HT-29 (cell line): Measurements from ENCODE around the gene TICAM1. TPM values are rescaled to one million over a fixed set of nuclear protein-coding genes. Genes with fewer than 3 reads are reported as not detected.
"Not testable (repeated sequence)": the region's sequence is repeated elsewhere in the genome, so short reads cannot be mapped to it uniquely, and the experiment has no call there.

Experiments used
- DNase-seq: peaks from one replicate; pipeline ENCODE4 v3.0.0-alpha.2; 2015; ENCODE audit warnings: low spot score
- total RNA-seq: library from RNA; depleted of rRNA; stranded (reverse); fragments of >200 nt; shearing (Covaris generic); gene quantifications from 2 replicates; pipeline ENCODE4 v1.2.3, GENCODE V29; 2014

The TICAM1 gene
- total RNA-seq, 1 experiment from 2014 or later: 4.0 TPM

DNA sequence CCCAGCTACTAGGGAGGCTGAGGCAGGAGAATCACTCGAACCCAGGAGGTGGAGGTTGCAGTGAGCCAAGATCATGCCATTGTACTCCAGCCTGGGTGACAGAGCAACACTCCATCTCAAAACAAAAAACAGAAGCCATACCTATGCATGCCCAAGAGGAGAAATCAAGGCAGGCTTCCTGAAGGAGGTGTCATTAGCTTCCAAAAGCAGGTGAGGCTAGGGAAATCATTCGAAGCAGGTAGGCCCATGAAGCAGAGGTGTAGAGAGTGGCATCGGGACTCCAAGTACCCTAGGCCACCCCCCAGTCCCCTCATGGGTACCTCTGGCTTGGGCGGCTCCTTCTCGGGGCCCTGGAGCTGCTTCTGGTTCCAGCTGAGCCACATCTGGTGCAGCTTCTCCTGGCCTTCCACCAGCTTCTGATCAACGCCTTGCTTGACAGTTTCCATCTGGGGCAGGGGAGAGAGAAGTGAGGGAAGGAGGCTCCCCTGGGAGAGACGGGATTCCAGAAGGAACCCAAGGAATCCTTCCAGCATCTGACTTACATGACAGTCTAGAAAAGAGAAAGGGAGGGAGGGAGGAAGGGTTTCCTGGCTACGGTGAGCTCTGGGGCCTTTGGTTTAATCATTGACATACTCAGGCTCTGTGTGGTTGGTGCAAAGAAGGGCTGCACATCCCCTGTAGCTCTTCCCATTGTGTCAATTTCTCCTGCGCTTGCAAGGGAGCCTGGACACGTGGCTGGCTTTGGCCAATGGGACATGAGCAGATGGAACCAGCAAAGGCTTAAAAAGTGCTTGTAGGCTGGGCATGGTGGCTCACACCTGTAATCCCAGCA is 13.1 kb upstream of the TICAM1 start:
- no peak for DNase-seq

DNA sequence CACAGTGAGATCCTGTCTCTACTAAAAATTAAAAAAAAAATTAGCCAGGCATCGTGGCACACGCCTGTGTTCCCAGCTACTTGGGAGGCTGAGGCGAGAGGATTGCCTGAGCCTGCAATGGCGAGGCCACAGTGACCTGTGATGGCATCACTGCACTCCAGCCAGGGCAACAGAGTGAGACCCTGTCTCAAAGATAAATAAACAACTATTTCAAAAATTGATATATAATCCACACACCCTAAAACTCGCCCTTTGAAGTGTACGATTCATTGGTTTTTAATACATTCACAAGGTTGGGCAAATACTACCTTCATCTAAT is 12.1 kb upstream of the TICAM1 start:
- no peak for DNase-seq

DNA sequence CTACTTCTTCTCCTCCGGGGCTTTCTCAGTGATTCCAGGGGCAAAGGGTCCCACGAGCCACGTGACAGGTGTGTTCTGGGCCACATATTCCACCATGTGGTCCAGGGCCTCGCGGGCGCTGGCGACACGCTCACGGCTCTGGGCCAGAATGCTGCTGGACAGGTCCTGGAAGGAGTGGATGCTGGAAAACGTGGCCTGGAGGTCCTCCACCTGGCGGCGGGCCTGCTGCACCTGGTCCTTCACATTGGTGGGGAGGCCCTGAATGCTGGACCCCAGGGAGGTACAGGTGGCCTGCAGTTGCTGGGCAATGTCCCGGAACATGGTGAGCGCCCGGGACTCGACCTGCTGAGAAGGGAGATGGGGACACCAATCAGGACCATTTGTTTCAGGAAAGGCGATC is 7.7 kb upstream of the TICAM1 start:
- DNase-seq: no peak

DNA sequence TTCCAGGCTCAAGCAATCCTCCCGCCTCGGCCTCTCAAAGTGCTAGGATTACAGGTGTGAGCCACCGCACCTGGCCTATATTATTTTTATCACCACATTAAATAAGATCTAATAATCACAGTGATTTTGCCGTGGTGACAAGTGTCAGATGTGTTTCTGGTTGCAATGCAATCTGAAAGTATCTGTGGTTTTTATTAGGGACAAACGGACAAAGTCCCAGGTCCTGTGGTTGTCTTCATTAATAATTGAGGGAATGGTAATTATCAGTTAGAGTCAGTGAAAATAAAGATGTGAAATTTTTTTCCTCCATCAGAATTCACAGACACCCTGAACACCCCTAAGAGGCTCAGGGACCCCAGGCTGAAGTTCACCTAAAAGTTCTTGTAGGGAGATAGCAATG is 1.3 kb upstream of the TICAM1 start:
- DNase-seq: no peak

DNA sequence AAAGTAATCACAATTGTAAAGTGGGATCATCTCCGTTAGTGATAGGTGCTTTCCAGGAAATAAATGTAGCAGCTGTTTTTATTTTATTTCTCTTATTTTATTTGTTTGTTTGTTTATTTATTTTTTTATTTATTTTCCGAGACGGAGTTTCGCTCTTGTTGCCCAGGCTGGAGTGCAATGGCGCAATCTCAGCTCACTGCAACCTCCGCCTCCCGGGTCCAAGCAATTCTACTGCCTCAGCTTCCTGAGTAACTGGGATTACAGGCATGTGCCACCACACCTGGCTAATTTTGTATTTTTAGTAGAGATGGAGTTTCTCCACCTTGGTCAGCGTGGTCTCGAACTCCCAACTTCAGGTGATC is 448 bp upstream of the TICAM1 start:
- not testable (repeated sequence) for DNase-seq

DNA sequence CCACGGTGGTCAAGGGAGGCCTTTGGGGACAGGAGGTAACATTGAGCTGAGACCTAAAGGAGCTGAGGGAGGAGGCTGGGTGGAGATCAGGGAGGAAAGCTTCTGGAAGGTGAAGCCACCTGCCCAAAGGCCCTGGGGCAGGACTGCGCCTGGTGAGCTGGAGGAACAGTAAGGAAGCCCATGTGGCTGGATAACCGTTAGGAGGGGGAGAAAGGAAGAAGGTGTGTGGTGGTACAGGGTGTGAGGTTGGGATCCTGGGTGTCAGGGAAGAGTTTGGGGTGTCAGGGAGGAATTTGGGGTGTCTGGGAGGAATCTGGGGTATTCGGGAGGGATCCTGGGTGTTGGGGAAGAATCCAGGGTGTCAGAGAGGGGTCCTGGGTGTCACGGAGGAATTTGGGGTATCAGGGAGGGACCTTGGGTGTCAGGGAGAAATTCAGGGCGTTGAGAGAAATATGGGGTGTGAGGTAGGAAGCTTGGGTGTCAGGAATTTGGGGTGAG is 695 bp downstream of the TICAM1 start:
- no peak for DNase-seq

DNA sequence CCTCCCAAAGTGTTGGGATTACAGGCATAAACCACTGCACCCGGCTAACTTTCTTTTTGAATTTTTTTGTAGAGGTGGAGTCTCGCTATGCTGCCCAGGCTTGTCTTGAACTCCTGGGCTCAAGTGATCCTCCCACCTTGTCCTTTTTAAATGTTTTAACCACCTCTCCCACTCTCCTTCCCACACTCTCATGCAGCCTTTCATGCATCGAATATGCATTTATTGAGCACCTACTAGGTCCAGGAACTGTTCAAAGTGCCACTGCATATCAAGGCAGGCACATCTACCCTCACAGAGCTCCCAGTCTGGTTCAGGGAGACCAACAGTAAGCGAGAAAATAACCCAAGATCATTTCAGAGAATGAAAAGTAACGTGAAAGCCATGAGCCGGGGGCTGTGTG is 1.2 kb downstream of the TICAM1 start:
- no peak for DNase-seq

DNA sequence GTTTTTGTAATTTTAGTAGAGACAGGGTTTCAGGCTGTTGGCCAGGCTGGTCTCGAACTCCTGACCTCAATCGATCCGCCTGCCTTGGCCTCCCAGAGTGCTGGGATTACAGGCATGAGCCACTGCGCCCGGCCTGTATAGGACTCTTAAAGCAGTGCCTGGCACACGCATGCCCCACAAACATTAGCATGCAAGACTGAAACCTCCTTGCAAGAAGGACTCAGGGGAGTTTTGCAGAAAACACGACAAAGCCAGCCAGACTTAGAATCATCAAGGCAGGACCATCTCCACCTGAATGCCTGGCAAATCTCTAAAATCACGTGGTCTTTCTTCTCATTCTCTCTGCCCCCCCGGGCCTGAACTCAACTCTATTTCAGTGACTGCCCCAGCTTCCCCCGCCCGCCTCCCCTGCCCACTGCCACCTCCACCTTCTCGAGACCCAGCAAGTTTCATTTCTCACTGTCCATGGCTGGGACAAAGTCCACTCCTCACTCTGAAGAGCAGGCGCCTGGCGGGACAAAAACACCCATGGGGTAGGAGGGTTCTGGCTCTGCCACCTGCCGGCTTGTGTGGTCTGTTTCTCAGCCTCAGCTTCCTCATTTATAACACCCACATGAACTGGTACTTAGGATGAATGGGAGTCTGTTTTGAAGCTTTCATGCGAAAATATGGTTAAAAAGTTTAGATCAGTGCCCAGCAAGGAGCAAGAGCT is 2.4 kb downstream of the TICAM1 start:
- DNase-seq: peak; percentile 49

DNA sequence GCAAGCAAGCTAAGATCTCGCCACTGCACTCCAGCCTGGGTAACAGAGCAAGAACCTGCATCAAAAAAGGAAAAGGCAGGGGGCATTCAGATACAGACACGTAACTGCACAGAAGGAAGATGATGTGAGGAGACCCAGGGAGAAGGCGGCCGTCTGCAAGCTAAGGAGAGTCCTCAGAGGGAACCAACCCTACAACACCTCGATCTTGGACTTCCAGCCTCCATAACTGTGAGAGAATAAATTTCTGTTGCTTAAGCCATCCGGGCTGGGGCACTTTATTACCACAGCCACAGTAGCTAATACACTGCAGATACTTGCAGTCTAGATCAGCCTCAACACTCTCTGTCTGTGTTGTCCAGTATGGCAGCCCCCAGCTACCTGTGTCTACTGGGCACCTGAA is 7.9 kb downstream of the TICAM1 start:
- DNase-seq: no peak

DNA sequence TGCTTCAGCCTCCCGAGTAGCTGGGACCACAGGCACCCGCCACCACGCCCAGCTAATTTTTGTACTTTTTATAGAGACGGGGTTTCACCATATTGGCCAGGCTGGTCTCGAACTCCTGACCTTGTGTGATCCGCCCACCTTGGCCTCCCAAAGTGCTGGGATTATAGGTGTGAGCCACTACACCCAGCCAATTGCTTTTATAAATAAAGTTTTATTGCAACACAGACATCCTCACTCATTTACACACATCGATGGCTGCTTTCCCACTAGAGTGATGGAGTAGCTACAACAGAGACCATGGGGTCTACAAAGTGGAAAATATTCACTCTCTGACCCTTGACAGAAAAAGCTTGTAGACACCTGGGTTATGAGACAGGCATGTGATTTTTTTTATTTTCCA is 9.2 kb downstream of the TICAM1 start:
- DNase-seq: not testable (repeated sequence)

DNA sequence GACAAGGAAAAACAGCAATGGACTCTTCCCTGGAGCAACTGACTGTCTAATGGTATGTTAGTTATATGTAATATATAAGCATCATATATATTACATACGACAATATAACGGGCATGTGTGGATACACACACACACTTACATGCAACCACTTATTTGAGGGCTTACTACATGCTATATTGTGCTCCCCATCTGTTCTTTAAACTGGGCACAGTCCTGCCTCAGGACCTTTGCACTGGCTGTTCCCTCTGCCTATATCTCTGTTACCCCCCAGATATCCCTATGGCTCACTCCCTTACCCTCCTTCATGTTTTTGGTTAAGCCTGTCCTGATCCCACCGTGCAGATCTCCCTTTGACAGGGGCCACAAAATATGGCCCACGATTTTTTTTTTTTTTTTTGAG is 10.2 kb downstream of the TICAM1 start:
- DNase-seq: no peak

DNA sequence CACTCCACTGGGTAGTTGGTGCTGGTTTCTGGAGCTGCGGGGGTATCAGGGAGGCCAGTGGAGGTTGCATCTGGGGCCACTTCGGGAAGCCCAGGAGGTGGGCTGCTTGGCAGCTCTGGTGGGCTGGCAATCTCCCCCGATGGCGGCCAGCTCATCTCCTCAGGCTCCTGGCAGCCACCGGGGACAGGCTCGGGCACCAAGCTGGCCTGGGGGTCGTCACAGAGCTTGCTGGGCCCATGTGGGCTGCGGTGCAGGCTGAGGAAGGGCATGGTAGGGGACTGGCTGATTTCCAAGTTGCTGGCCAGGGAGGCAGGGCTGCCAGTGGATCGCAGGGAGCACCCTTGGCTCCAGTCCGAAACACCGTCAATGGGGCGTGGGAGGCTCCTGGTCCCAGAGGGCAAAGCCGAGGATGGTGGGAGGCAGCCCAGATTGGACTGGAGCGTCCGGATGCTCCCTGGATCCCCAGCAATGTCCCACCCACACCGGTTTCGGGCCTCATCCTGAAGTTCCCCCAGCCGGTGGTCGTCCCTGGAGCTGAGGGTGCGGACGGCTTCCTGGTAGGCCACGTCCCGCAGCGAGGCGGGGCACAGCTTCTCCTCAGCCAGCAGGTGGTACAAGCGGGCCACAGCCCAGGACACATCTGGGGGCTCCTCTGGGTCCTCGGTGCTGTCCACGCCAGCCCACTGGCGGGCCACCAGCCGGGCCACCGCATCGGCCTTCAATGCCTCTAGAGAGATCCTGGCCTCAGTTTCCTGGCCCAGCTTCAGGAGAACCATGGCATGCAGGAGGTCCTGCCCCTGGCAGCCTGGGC is 13.8 kb downstream of the TICAM1 start:
- no peak for DNase-seq

DNA sequence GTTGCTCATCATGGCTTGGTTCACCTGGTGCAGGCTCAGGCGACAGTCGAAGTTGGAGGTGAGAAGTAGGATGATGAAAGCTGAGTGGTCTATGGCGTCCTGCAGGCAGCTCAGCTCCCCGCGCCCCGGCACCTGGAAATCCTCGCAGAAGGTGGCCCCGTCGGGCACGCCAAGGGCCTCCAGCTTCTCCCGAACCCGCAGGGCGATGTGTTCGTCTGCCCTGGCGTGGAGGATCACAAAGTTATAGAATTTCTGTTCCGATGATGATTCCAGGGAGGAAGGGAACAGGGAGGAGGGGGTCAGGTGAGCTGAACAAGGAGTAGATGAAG is 14.6 kb downstream of the TICAM1 start:
- DNase-seq: no peak

DNA sequence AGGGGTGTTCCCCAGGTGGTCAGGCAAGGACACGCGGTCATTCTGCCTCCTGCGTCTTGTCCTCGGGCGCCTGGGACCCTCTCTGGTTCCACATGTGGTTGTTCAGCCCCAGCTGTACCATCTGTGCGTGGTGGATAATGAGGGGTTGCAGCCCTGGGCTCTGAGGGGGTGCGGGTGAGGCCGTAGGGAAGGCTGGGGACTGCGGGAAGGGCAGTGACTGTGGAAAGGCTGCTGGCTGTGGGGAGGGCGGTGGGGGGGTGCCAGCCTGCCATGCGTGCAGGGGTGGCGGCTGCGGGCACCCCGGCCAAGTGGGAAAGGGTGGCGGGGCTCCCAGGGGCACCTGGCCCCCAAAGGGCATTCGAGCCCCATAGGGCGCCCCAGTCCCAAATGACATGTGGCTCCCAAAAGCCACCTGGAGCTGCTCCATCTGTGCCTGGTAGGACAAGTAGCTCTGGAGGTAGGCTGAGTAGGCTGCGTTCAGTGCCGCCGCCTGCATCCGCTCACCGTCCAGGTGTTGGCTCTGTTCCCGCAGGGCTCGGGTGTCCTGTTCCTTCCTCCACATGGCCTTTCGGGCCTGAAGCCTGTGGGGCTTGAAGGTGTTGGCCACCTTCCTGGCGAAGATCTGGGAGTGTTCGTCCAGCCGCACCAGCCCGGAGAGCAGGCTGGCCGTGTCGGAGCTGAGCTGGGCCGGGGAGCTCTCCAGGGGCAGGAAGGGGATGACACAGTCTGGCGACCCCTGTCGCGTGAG is 15.1 kb downstream of the TICAM1 start:
- no peak for DNase-seq

DNA sequence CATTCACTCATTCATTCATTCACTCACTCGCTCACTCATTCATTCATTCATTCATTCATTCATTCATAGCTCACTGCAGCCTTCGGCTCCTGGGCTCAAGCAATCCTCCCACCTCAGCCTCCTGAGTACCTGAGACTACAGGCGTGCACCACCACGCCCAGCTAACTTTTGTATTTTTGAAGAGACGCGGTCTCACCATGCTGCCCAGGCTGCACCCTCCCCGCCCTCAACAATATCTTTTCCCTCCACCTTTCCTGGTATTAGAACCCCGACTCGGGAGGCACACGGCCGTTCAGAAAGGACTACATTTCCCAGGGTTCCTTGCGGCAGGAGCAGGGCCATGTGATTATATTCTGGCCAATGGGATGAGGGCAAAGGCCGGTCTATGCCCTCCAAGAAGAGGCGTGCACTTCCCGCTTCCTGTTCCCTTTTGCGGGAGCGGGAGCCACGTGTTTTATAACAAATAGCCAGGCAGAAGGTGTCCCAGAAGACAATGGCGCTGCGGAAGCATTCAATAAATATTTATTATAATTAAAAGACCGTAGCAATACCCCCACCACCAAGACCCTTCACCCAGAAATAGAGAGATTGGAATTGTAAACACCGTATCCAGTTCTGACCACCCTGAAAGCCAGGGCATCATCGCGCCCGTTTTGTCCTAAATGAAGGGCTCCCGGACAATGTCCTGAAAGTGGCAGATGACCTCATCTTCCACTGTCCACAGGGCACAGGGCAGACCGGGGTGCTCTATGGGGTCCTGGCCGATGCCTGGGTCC is 15.9 kb downstream of the TICAM1 start:
- peak; percentile 84 for DNase-seq

DNA sequence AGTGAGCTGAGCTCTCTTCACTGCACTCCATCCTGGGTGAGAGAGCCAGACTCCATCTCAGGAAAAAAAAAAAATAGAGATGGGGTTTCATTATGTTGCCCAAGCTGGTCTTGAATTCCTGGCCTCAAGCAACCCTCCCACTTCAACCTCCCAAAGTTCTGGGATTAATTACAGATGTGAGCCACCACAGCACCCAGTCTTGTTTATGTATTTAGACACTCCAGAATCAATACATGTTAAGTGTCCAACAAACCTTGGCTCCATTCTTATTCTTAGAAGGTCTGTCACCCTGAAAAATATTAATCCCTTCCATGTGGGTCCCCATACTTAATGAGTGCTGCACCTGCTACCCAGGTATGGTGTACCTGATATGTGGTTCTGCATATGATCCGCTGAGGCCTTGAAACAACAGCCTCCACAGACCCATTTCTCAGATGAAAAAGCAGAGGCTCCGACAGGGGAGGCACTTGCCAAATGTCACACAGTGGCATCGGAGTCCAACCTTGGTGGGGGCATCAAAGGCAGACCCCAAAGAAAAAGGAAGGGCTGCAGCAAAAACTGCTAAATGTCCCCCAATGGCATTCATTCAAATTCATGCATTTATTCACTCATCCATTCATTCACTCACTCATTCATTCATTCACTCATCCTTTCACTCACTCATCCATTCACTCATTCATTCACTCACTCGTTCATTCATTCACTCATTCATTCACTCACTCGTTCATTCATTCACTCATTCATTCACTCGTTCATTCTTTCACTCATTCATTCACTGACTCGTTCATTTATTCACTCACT is 16.7 kb downstream of the TICAM1 start:
- no peak for DNase-seq

DNA sequence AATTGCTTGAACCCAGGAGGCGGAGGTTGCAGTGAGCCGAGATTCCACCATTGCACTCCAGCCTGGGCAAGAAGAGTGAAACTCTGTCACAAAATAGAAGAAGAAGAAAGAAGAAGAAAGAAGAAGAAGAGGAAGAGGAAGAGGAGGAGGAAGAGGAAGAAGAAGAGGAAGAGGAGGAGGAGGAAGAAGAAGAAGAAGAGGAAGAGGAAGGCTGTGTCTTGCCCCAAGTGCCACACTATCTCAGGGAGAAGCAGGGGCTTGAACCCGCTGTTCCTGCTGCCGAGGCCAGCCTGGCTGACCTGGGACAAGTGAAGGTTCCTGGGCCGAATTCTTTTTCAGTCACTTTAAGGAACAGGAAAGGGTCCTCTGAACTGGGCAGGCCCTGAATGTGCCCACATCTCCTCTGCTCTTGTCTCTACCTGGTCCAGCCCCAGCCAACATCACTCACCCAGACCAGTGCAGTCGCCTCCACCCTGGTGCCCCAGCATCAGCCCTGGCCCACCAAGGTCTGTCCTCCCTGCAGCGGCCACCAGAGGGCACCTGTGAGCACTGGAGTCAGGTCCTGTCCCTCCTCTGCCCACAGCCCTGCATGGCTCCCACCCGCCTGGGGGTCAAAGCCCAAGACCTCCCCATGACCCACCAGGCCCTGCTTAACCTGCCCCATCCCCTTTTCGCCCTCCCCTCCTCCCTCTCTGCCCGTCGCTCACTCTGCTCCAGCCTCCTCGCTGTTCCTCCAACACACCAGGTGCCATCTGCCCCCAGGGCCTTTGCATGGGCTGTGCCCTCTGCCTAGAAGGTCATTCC is 20.0 kb downstream of the TICAM1 start:
- peak; percentile 77 for DNase-seq

DNA sequence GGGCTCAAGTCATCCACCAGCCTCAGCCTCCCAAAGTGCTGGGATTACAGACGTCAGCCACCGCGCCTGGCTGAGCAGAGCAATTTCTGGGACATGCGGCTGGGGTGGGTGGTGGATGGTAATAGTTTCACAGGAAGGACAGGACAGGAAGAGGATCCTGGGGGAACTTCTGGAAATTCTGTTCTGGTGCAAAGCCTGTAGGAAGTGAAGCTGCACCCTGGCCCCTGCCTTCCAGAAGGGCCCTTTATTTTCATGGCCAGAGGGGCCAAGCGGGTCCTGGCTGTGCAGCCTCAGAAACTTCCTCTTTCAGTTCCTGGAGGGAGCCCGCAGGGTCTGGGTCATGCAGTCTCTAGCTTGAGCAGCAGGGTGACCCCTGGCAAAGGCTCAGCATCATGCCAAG is 24.3 kb downstream of the TICAM1 start:
- no peak for DNase-seq

DNA sequence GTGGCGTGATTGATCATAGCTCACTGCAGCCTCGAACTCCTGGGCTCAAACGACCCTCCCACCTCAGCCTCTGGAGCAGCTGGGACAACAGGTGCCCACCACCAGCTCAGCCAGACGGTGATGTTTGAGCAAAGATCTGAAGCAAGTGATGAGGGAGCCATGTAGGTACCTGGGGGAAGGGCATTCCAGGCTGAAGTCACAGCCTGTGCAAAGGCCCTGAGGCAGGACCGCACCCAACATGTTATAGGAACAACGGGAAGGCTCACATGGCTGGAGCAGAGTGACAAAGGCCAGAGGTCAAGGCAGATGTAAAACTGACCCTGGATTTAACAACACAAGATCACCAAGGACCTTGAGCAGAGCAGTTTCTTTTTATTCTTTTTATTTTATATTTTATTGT is 25.1 kb downstream of the TICAM1 start:
- no peak for DNase-seq
